Tibial nerve (tissue), 4 donors: ENCODE measurements around the gene TEKT3. TPM values are rescaled to one million over a fixed set of nuclear protein-coding genes. Genes with fewer than 3 reads are reported as not detected.
A peak's percentile ranks its signal among the peaks of the same experiment; 100 is the strongest.

Experiments used
- DNase-seq, 2 donors: peaks; one replicate each; pipeline ENCODE4 v3.0.0-alpha.2; 2019; ENCODE audit warnings: low spot score in 2 of 2
- H3K27ac ChIP-seq, 4 donors: fragments of 200-600 bp; sonication (generic) in 3 of 4; one replicate each; pipeline ENCODE4 v1.5.1; 2017 to 2019; ENCODE audit warnings: mild to moderate bottlenecking in 1 of 4
- H3K27me3 ChIP-seq, 2 donors: fragments of 200-600 bp; sonication (generic) in 1 of 2; one replicate each; pipeline versions ENCODE4 v1.5.1 to v1.6.0; 2017 to 2019
- H3K36me3 ChIP-seq, 3 donors: fragments of 200-600 bp; sonication (generic); one replicate each; pipeline ENCODE4 v1.5.1; 2018 to 2019
- H3K4me1 ChIP-seq, 4 donors: fragments of 200-600 bp; sonication (generic) in 3 of 4; one replicate each; pipeline ENCODE4 v1.5.1; 2017 to 2019
- H3K4me3 ChIP-seq, 4 donors: fragments of 200-600 bp; sonication (generic) in 3 of 4; one replicate each; pipeline ENCODE4 v1.5.1; 2017 to 2019; ENCODE audit warnings: mild to moderate bottlenecking in 1 of 4, moderate library complexity in 1 of 4
- H3K9me3 ChIP-seq, 4 donors: fragments of 200-600 bp; sonication (generic) in 3 of 4; one replicate each; pipeline ENCODE4 v1.5.1; 2017 to 2019
- CTCF ChIP-seq, 5 experiments: fragments of 200-600 bp in 3 of 5; fragments of 450-650 bp in 2 of 5; sonication (generic) in 3 of 5; IDR thresholded peaks; one replicate each; pipeline ENCODE4 v1.5.1; 2016 to 2019; ENCODE audit warnings: antibody characterized with exemption in 5 of 5, mild to moderate bottlenecking in 3 of 5, moderate library complexity in 2 of 5
- EP300 ChIP-seq, 2 donors: sonication (generic); formaldehyde crosslinking; IDR thresholded peaks; one replicate each; pipeline ENCODE4 v1.6.1; 2017; ENCODE audit warnings: antibody characterized with exemption in 2 of 2, mild to moderate bottlenecking in 1 of 2
- POLR2A ChIP-seq, 2 donors: fragments of 450-650 bp; IDR thresholded peaks; one replicate each; pipeline ENCODE4 v1.6.1; 2017; ENCODE audit warnings: antibody characterized with exemption in 2 of 2, mild to moderate bottlenecking in 2 of 2, moderate library complexity in 2 of 2
- WGBS, 2 donors: methylation state at CpG; one replicate each; pipeline ENCODE4 v1.1.5; 2018; 5-methylcytosine and 5-hydroxymethylcytosine counted together
- total RNA-seq, 4 donors: library from RNA; depleted of rRNA; stranded (reverse); fragments of >200 nt; gene quantifications; one replicate each; pipeline ENCODE4 v1.1.0, GENCODE V29; 2016

The TEKT3 gene
- total RNA-seq, 4 donors from 2014 or later, result 0.20 to 3.7 (median 1.0) TPM

DNA sequence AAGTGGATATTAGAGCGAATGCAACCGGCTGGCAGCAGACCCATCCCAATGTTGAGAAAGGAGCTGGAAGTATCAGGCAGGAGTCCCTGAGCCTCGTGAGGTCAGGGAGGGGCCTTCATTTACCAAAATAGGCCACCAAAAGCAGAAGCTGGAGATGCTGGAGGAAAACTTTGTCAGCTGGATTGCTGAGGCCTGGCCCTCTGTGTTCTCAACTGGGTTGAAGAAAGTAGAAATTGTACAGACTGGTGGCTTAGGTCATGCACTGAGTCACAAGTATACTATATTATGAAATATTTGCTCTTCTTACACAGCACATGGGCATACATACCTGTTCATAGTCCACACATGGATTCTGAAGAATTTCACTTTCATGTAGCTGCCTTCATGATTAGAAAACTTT is 23.2 kb upstream of the TEKT3 start:
- Histone ChIP-seq H3K36me3 (no peaks in the 10 kb centered on the region), H3K9me3 (no peaks in the 10 kb centered on the region), H3K4me3 (no peak overlapping the region), H3K27ac (peak overlapping the region in 1 of 4 donors; percentile 36), H3K4me1 (no peaks in the 10 kb centered on the region), H3K27me3 (no peaks in the 10 kb centered on the region)
- no peak for TF ChIP-seq POLR2A (IDR thresholded peaks at IDR 0.05)
- peak; percentile 39 to 67 for TF ChIP-seq EP300 (IDR thresholded peaks at IDR 0.05)
- no peak for TF ChIP-seq CTCF (IDR thresholded peaks at IDR 0.05)
- DNase-seq, result peak in 1 of 2 donors; percentile 47
- 77 to 83% methylated on average over 3 of the region's 3 CpGs for WGBS, 2 donors

- Histone ChIP-seq H3K9me3 (no peaks in the 10 kb centered on the region), H3K4me3 (no peak overlapping the region), H3K36me3 (no peaks in the 10 kb centered on the region), H3K4me1 (no peaks in the 10 kb centered on the region), H3K27me3 (no peaks in the 10 kb centered on the region), H3K27ac (no peak overlapping the region)
- TF ChIP-seq EP300 (IDR thresholded peaks at IDR 0.05) (no peak), CTCF (IDR thresholded peaks at IDR 0.05) (no peak), POLR2A (IDR thresholded peaks at IDR 0.05) (no peak)
- WGBS, 2 donors, result 94 to 96% methylated on average over 6 of the region's 6 CpGs
- DNase-seq, result no peak
Observed at GRCh38 chr17:15363702-15364101, 22.3 kb upstream of the TEKT3 start.

GRCh38 chr17:15361592-15361991 is 20.2 kb upstream of the TEKT3 start:
- WGBS, 2 donors, result 62 to 67% methylated on average over 2 of the region's 2 CpGs
- H3K27me3 ChIP-seq, result no peaks in the 10 kb centered on the region
- no peak overlapping the region for H3K4me3 ChIP-seq
- no peaks in the 10 kb centered on the region for H3K9me3 ChIP-seq
- no peak overlapping the region for H3K27ac ChIP-seq
- TF ChIP-seq POLR2A (IDR thresholded peaks at IDR 0.05), result no peak
- no peak for TF ChIP-seq EP300 (IDR thresholded peaks at IDR 0.05)
- no peak for TF ChIP-seq CTCF (IDR thresholded peaks at IDR 0.05)
- no peaks in the 10 kb centered on the region for H3K36me3 ChIP-seq
- no peaks in the 10 kb centered on the region for H3K4me1 ChIP-seq
- no peak for DNase-seq

DNA sequence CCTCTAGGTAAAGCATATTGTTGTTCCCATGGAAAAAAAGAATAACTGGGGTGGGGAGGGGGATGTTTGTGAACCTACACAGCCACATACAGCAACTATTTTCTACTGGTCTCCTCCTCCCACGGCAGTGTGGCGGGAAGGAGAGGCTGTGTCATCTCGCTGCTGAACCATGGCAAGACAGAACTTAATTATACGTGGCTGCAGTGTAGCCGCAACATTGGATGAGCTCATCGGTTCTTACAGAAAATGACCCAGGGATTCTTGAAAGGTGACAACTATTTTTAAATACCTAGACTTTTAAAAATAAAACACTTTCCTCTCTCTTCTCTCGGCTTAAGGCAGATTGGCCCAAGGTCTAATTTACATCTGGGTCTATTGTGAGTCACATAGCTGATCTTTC is 19.8 kb upstream of the TEKT3 start:
- Histone ChIP-seq H3K27ac (no peak overlapping the region), H3K27me3 (no peaks in the 10 kb centered on the region), H3K4me3 (no peak overlapping the region), H3K36me3 (no peaks in the 10 kb centered on the region), H3K4me1 (no peaks in the 10 kb centered on the region), H3K9me3 (no peaks in the 10 kb centered on the region)
- WGBS, 2 donors, result 63 to 65% methylated on average over 7 of the region's 7 CpGs
- no peak for TF ChIP-seq POLR2A (IDR thresholded peaks at IDR 0.05)
- no peak for TF ChIP-seq EP300 (IDR thresholded peaks at IDR 0.05)
- no peak for DNase-seq

GRCh38 chr17:15354256-15354655 is 12.9 kb upstream of the TEKT3 start:
- DNase-seq, result no peak
- TF ChIP-seq EP300 (IDR thresholded peaks at IDR 0.05) (no peak), POLR2A (IDR thresholded peaks at IDR 0.05) (no peak), CTCF (IDR thresholded peaks at IDR 0.05) (no peak)
- no peaks in the 10 kb centered on the region for H3K27me3 ChIP-seq
- no peak overlapping the region for H3K27ac ChIP-seq
- H3K4me1 ChIP-seq, result peaks cover 0 to 23% (median 2%) of the 10 kb centered on the region in 4 donors
- 93% methylated on average over 3 of the region's 3 CpGs for WGBS, 2 donors
- H3K9me3 ChIP-seq, result no peaks in the 10 kb centered on the region
- no peak overlapping the region for H3K4me3 ChIP-seq
- no peaks in the 10 kb centered on the region for H3K36me3 ChIP-seq

DNA sequence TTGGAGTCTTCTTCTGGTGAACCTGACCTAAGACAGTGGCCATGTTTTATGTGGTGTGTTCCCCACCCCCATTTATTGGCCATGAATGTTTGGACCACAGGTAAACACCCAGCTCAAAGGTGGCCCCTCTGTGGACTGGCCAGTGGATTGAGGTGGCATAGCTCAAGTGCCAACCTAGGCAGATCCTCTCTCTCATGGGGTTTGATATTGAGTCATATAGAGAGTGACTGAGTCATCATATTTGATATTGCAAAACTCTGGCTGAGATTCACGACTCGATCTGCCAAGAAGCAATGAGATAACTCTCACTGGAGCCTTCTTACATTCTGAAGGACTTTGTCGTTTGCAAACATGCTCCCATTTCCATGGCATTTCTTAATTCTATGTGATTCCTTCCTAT is 10.5 kb upstream of the TEKT3 start:
- DNase-seq, result peak in 1 of 2 donors; percentile 73
- no peaks in the 10 kb centered on the region for H3K36me3 ChIP-seq
- no peak overlapping the region for H3K4me3 ChIP-seq
- 16 to 30% methylated on average over 3 of the region's 3 CpGs for WGBS, 2 donors
- peak overlapping the region in 3 of 4 donors; percentile 64 to 80 (median 78) for H3K27ac ChIP-seq
- TF ChIP-seq EP300 (IDR thresholded peaks at IDR 0.05) (peak in 1 of 2 donors; percentile 82), POLR2A (IDR thresholded peaks at IDR 0.05) (no peak)
- peaks cover 0 to 34% (median 6%) of the 10 kb centered on the region in 4 donors for H3K4me1 ChIP-seq
- H3K9me3 ChIP-seq, result no peaks in the 10 kb centered on the region
- no peaks in the 10 kb centered on the region for H3K27me3 ChIP-seq
